HG03175 (cell line): ENCODE results near the gene MAP2K5.

Experiments used
- ATAC-seq: cut with Tn5 transposase; IDR thresholded peaks from one replicate; pipeline ENCODE4 v1.9.1; 2021; ENCODE audit warnings: mild to moderate bottlenecking, moderate library complexity; ENCODE audit not compliant: unreplicated experiment

The MAP2K5 gene

DNA sequence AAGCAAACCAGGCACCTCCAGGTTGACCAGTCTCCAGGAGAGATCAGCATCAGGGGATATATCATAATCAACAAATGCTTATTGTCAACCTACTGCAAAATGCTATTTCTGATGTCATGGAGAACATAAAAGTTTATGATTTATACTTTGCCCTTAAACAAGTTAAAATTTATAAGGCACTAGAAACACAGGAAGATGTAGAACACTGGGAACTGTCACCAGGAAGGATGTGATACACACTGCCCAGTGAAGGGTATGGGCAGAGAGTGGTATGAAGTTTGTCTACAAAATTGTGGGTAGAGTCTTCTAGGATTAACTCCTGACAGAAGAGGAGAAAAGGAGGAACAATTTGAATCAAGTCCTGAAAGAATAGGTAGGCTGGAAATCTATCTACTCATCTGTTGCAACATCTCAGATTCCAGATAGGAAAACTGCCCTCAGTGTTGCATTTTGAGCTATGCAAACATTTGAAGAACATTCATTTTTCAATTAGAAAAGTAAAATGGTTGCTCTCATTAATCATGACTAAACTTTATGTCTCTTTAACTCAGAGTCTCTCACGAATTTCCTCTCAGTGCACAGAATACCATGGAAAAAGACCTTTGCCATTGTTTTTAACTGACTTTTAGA lies 176.9 kb downstream of the MAP2K5 start:
- no peak for ATAC-seq

DNA sequence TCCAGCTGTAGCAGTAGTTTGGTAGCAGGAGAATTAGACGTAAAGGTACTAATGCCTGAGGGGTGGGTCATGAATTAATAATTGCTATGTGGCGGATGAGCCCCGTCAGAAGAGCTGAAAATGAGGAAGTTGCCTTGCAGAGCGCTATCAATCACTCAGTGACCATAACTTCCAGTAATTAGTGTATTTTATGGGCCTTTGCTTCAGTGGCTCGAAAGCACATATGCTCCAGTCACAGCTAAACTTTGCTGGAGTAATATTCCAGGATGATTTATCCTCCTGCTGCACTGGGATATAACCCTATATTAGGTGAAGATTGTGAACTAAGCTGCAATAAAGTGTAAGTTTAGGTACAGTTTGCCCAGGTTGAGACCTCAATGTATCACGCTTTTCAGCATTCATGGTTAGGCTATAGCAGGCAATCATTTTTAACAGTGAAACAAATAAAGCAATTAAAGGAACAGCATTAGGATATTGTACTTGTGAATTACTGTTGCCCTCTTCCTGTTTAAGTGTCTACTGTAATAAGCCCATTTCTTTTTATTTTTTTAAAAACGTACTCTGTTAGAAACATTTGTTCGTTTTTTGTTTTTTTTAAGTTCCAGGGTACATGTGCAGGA lies 178.2 kb downstream of the MAP2K5 start:
- ATAC-seq = no peak

DNA sequence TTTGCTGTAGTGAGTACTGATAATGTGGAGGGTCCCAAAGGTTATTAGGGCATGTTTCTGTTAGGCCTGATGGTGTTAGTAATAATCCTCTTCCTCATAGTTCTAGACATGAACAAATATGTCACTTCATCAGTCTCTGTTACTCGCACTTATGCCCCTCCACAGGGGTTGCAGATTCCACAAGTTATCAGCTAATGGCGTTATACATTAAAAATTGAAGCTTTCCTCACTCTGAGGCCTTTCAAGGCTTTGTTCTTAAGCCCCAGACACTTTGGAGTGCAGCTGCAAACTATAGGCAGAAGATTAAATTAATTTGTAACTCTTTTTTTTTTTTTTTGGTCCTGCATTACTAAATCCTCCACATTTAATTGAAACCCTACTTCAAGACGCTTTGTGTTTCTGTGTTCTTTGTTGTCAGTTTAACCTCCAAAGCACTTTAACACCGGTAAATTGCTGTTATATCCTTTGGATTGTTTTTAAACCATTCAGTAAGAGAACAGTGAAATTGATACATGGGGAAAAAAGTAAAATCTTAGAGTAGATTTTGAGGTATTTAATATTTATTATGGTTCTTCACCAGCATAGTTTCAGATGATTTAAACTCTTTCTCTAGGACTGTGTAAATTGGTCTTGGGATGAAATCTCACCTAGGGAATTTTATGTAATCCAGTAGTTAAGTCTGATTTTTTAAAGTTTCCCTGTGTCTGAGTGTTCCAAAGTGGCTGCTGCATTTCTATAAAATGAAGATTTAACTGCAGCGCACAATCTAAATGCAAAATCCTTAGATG lies 179.7 kb downstream of the MAP2K5 start:
- ATAC-seq = no peak

DNA sequence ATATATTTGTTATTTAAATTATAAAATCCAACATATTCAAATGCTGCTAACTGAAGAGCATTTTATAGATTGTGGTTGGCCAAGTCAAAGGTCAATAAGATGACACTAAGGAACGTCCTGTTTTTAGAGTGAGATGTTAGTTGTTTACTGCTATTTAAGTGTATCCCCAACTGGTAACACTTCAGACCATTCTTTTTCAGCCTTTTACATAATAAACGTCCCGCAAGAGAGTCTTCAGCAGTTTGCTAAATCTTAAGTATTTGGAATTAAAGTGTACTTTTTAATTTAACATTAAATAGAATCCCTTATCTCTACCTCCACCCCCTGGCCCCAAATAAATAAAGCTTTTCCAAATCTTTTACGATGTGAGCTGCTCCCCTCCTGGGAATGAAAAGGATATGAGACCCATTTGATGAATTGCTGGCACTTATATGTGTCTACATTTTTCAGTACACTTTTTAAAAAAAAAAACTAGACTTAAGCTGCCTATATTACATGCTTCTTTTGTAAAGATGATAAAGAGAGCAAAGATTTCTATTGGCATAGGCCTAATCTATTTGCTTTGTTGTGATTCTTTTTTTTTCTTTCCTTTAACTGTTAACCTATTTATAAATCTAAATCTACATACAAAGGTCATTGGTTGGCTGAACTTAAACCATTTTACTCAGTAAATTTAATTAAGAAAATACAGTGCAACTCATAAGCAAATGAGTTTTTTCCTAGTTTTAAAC lies 181.0 kb downstream of the MAP2K5 start:
- ATAC-seq = no peak

DNA sequence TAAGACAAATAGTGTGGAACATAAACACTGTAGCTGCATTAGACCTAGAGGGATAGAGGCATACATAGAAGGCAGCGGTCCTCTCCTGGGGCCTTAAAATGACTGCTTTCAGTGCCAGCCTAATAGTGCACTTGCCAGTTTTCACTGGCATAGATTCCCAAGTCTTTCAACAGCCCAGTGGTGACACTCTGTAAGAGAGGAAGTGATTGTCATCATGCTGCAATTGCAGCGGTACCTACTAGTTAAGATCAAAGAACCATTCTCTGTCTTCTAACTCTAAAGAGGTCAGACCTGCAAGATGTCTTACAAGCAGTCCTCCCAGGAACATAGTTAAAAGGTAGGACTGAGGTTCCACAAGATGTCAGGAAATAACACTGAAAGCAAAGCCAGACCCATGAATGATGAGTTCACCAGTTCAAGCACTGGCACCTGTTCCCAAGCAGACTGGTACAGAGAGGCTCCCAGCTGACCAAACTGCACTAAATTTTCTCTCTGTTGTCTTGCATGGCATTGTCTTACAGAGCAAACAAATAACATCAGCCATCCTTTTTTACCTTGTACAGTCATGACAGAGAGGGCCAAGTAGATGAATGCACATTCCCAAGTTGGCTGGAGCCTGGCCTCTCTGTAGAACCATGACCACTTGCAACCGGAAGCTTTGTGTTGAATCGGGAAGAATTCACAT lies 182.3 kb downstream of the MAP2K5 start:
- no peak for ATAC-seq

DNA sequence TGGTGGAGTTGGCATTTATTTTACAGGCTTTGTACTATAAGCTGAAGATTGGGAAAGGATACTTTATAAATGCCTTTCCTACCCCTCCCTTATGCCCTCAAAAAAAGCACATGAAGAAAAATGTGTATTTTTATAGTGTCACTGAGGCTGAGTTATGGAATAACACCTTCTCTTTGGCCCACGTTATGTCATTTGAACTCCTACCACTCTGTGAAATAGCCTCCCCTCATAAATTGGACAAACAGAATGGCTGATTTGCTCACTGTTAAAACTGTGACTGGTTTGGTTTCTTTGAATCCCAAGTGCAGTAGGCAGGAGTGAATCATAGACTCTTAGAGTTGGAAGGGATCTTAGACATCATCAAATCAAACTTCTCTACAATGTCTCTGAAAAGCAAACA lies 187.6 kb downstream of the MAP2K5 start:
- ATAC-seq = no peak

DNA sequence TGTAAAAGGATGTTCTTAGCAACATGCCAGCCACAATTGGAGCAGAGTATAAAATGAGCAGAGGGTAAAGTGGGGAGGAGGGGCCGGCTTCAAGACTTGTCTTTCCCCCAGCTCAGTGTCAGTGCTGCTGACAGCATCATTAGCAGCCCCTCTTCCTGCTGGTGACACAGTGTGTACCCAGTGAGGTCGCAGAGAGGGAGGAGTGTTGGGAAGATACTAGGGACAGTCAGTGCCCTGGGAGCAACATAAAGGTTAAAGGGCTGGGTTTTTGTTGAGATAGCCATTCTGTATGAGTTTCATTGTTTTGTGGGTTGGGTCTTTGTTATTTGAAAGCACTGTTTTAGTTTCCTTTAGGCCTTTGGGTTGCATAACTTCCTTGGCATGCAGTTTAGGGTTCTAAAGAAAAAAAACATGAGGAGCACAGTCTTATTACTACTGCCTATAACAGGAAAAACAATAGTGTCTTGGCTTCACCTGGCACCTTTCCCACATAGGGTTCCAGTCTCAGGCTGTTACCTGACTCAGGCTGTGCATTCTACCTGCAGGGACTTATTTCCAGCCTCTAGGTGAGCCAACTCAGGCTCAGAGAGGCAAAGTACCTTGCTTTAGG lies 188.7 kb downstream of the MAP2K5 start:
- no peak for ATAC-seq

DNA sequence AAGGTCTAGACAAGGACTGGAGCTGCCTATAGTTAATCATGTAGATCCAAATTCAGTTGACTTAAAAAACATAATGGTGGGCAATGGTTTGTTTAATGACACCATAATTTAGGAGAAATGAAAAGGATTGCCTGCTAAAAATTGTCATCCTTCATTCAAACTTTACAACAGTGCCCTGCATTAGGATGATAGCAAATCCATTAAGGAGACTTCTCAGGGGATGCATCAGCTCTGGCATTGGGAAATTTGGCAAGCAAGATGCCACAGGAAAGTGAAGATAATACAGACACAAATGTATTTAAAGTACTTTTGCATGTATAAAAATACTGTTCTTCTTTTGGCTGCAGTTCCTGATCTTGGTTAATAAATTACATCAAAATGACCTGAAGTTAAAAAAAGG lies 189.7 kb downstream of the MAP2K5 start:
- no peak for ATAC-seq

DNA sequence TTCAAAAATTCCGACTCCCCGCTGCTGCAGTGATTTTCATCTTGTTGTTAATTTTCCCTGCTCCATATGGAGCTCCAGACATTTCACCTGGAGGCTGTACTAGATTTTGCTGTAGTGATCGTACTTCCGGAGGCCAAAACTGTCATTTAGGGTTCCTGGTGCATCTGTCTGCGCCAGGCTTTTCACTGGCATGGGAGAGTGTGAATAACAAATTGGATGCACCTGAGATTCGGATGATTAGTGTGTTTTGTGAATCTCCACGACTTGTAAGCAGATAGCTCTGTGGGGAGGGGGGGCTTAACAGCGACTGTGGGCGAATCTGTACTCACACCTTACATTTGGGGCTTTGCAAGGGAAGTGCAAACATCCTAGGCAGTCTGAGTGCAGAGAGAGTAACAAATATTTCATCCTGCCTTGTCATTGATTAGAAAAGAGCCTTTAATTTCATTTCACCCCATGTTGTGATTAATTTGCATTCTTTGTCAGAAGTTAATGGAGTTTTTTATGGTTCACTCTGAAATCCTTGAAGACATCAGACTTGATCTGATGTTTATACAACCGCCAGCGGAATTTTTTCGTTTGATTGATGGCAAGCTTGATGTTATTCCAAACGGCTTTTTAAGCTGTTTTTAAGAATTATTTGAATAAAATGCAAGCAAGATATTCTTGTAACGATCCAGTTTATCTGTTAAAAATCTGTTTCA lies 190.3 kb downstream of the MAP2K5 start:
- no peak for ATAC-seq

DNA sequence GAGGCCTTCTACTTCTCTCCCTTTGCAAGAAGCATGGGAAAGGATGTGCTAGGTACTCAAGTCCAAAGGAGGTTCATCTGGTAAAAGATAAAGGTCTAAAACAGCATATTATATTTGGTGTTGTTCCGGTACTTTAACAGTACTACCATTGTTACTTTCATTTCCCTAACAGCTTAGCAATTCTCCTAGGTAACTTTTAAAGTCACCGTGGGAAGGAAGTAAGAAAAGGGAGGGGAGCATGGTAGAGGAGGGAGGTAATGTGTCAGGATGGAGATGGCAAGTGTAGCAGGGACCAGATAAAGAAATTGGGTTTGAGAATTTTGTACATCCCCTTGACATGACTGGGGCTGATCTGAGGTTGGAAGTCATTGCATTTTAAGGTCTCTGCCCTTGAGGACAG lies 193.4 kb downstream of the MAP2K5 start:
- no peak for ATAC-seq

DNA sequence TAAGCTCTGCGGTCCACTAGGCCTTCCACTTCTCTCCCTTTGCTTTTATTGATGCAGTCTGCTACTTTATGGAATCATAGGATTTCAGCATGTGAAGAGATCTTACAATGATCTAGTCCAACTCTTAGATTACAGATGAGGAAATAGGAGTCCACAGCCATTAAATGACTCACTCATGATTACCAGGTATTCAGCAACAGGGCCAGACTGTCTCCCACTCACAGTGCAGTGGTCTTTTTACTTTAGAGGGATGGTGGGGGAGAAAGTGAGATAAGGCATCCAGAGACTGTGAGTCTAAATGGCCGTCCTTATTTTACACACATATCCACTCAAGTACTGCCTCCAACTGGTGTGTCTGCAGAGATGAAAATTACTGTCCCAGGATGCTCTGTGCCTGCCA lies 194.3 kb downstream of the MAP2K5 start:
- no peak for ATAC-seq

DNA sequence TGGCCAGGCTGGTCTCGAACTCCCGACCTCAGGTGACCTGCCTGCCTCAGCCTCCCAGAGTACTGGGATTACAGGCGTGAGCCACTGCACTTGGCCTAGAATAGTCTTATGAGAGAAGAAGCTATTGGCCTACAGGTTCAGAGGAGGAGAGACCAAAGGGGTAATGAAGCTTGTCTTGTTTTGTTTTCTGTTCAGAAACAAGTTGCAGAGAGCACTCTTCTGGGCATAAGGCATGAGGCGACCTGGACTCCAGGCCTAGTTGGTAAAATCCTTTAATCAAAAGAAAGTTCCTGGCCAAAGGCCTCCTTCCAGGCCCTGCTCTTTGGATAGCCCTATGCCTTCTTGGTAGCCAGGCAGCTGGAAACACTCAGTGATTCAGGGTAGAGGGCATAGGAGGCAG lies 195.6 kb downstream of the MAP2K5 start:
- ATAC-seq = no peak

DNA sequence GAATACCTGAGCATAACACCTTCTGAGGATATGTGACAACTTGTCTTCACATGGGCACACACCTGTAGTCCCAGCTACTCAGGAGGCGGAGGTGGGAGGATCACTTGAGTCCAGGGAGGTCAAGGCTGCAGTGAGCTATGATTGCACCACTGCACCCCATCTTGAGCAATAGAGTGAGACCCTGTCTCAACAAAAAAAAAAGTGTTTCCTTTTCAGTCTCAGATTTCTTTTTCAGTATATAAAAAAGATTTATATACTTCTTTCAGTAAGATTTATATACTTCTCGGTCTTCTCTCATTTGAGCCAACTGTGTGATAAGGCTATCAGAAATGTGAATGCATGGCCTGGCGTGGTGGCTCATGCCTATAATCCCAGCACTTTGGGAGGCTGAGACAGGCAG lies 197.9 kb downstream of the MAP2K5 start:
- no peak for ATAC-seq

DNA sequence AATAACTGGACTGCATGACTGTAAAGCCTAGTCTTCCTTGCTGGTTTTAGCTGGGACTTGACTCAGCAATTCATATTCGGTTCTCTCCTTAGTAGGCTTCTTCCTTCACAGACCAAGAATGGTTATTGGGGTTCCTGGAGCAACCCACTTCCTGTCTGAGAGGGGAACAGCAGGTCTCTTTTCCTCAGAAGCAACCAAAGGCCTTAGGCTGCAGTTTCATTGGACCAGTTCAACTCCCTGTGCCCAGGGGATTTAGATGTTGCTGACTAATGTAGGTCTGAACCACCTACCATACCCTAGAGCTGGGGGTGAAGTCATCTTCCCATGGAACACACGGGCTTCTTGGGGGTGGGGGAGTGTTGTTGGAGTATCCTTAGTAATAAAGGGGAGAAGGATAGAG lies 198.8 kb downstream of the MAP2K5 start:
- no peak for ATAC-seq

DNA sequence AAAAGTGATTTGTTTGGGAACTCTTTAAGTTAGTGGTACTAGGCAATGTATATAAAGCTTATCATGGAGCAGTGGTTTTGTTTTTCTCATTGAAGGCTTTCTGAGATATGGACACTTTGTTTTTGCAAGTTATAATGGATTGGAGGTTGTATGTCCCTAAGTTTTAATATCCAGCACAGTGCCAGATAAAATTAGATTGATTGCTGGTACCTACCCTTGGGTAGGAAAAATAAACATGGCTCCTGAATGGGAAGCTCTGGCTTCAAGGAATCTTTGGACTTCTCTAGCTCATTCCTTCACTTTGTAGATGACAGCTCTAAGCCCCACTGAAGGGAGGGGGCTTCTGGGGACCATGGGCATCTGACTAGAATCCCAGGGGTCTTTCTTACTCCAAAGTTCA lies 201.1 kb downstream of the MAP2K5 start:
- no peak for ATAC-seq

DNA sequence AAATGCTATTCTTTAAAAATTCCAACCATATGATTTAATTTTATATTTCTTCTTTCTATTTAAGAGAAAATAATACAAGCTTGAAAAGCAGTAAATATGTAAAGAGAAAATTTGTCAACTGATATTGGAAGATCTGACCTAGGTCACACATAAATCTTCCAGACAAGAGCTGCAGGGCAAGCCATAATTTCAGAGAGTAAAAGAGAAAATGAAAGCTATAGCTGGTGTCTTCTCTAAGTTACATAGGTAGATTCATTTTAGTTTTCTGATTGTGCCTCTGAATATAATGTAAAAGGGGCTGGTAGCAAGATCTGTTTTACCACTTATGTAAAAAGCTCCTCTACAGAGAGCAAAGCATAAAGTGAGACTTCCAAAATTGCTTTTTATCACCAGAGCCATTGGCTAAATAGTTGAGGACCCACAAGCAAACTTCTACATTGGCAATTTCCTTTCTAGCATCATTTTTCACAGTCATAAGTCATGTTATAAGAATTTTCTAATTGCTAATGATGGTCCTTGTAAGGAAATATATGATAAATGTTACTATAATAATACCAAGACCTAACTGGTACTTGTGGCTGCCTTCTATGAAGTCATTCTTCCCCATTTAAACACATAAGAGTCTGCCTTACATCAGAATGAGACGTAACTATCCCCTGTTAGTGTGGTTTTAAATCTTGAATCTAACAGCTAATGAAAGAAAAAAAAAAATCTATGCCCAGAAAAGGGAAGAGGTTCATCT lies 202.0 kb downstream of the MAP2K5 start:
- ATAC-seq = no peak

DNA sequence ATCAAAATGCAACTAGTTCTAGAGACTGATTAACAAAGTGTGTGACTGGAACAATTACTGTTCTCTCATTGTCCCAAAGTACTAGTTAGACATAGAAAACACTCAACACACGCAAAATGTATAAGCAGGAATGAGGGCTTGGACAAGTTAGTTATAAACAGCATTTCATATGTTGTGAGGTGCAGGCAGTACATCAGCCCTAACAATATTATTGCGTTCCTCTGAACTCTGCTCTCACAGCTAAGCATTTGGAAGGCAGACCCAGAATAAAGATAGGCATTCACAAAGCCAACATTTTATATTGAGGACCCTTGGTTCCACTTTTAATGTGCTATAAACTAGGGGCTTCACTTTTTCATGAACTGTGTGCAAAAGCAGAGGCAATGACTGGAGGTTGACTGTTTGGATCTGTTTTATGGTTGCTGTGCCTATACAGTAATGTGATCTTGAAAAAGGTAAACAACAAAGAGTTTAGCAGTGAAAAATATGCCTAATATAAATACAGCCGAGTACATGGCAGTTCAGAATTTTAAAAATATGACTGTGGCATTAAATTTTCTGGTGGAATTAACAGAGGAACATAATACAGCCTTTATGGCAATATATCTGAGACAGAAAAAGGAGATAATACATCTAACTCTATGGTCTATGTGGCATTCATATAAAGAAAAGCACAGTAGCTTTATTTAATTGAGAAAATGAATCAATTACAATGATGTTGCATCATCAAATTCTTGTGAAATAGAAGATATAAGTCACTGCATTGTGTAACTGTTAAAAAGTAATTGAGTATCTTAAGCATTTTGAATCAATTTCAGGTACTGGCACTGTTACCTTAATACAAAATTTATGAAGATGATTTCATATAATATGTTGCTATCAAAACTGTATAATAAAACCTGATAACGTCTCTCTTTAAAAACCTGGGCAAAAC lies 202.8 kb downstream of the MAP2K5 start:
- ATAC-seq = no peak

DNA sequence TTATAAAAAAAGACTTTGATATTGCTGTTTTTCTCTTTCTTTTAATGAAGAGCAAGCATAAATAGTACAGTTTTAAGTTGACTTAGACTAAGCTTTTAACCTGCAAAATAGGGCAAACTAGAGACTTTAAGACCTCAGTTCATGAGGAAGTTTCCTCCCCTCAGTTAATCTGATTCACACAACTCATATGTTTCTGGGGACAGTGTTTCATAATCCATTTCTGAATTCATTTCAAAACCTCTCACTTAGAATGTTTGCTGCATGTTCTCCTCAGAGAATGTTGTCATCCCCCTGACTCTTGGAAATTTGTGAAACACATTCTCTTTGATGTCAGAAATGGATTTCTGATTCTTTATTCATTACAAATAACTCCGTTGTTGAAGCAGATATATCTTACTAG lies 203.5 kb downstream of the MAP2K5 start:
- no peak for ATAC-seq
